KMS-11 (cell line): Measurements from ENCODE around the gene SUCLG2.
A peak's percentile ranks its signal among the peaks of the same experiment; 100 is the strongest.

Experiments
- H2AFZ ChIP-seq: fragments of 200-600 bp; sonication (generic); 2 replicates; pipeline ENCODE4 v1.6.1; 2016; ENCODE audit warnings: antibody characterized with exemption, mixed run types, low read depth
- H3K27ac ChIP-seq: fragments of 200-600 bp; sonication (generic); 2 replicates; pipeline ENCODE4 v1.6.1; 2016; ENCODE audit warnings: mild to moderate bottlenecking, mixed run types
- H3K27me3 ChIP-seq: fragments of 200-600 bp; sonication (generic); 2 replicates; pipeline ENCODE4 v1.6.1; 2017; ENCODE audit warnings: mild to moderate bottlenecking, low read depth, mixed run types, moderate library complexity; ENCODE audit not compliant: insufficient read depth
- H3K36me3 ChIP-seq: fragments of 200-600 bp; sonication (generic); 2 replicates; pipeline ENCODE4 v1.6.1; 2017; ENCODE audit warnings: mild to moderate bottlenecking, mixed run types; ENCODE audit not compliant: insufficient read depth
- H3K4me1 ChIP-seq: fragments of 200-600 bp; sonication (generic); 2 replicates; pipeline ENCODE4 v1.6.1; 2016; ENCODE audit warnings: mild to moderate bottlenecking, low read depth, mixed run types; ENCODE audit not compliant: poor library complexity, severe bottlenecking
- H3K4me2 ChIP-seq: fragments of 200-600 bp; sonication (generic); 2 replicates; pipeline ENCODE4 v1.7.0; 2016; ENCODE audit warnings: mild to moderate bottlenecking, mixed run types
- H3K4me3 ChIP-seq: fragments of 200-600 bp; sonication (generic); IDR thresholded peaks from 2 replicates; pipeline ENCODE4 v1.6.1; 2017; ENCODE audit warnings: low read depth, low read length, mixed read lengths; ENCODE audit not compliant: insufficient read depth
- H3K79me2 ChIP-seq: fragments of 200-600 bp; sonication (generic); 2 replicates; pipeline ENCODE4 v1.6.1; 2016; ENCODE audit warnings: low read depth, mixed run types; ENCODE audit not compliant: insufficient read depth
- H3K9ac ChIP-seq: fragments of 200-600 bp; sonication (generic); 2 replicates; pipeline ENCODE4 v1.6.1; 2016; ENCODE audit warnings: mild to moderate bottlenecking, mixed run types
- H4K20me1 ChIP-seq: fragments of 200-600 bp; sonication (generic); 2 replicates; pipeline ENCODE4 v1.6.1; 2016; ENCODE audit warnings: mild to moderate bottlenecking, mixed run types; ENCODE audit not compliant: insufficient read depth
- TF ChIP-seq, protein P1 (sequence below): fragments of 200-600 bp; sonication (generic); conservative IDR thresholded peaks from 2 replicates; pipeline ENCODE4 v1.6.1; 2017; ENCODE audit warnings: low read depth, mild to moderate bottlenecking, antibody characterized with exemption, low read length, moderate library complexity, mixed read lengths

Gene SUCLG2

DNA sequence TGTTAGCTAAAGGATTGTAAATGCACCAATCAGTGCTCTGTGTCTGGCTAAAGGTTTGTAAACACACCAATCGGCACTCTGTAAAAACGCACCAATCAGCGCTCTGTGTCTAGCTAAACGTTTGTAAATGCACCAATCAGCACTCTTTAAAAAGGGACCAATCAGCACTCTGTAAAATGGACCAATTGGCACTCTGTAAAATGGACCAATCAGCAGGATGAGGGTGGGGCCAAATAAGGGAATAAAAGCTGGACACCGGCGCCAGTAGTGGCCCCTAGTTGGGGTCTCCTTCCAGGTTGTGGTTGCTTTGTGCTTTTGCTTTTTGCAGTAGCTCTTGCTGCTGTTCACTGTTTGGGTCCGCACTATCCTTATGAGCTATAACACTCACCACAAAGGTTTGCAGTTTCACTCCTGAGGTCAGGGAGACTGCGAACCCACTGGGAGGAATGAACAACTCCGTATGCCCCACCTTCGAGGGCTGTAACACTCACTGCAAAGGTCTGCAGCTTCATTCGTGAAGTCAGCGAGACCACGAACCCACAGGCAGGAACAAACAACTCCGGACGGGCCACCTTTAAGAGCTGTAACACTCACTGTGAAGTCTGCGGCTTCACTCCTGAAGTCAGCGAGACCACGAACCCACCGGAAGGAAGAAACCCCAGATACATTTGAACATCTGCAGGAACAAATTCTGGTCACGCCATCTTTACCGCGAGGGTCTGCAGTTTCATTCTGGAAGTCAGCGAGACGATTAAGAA lies 1.1 kb upstream of the SUCLG2 start:
- H3K27ac ChIP-seq, result peak overlapping the region; percentile 92; the same call in 1 of the 2 replicates

GRCh38 chr3:67654844-67655177 lies 399 bp upstream of the SUCLG2 start:
- Histone ChIP-seq H3K4me3 (no peak overlapping the region), H2AFZ (peak overlapping the region; percentile 90), H4K20me1 (no peaks in the 10 kb centered on the region), H3K9ac (peak overlapping the region; percentile 96), H3K4me1 (no peaks in the 10 kb centered on the region), H3K27ac (peak overlapping the region; percentile 92), H3K27me3 (no peaks in the 10 kb centered on the region), H3K79me2 (no peaks in the 10 kb centered on the region), H3K4me2 (peak overlapping the region; percentile 92), H3K36me3 (no peaks in the 10 kb centered on the region)
- TF ChIP-seq, protein P1, sequence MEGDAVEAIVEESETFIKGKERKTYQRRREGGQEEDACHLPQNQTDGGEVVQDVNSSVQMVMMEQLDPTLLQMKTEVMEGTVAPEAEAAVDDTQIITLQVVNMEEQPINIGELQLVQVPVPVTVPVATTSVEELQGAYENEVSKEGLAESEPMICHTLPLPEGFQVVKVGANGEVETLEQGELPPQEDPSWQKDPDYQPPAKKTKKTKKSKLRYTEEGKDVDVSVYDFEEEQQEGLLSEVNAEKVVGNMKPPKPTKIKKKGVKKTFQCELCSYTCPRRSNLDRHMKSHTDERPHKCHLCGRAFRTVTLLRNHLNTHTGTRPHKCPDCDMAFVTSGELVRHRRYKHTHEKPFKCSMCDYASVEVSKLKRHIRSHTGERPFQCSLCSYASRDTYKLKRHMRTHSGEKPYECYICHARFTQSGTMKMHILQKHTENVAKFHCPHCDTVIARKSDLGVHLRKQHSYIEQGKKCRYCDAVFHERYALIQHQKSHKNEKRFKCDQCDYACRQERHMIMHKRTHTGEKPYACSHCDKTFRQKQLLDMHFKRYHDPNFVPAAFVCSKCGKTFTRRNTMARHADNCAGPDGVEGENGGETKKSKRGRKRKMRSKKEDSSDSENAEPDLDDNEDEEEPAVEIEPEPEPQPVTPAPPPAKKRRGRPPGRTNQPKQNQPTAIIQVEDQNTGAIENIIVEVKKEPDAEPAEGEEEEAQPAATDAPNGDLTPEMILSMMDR, result no peak

More for the DNA sequence above, 1.1 kb upstream of the SUCLG2 start:
- H4K20me1 ChIP-seq, result no peaks in the 10 kb centered on the region
- peak overlapping the region; percentile 92; the same call in 1 of the 2 replicates for H3K4me2 ChIP-seq
- H3K27me3 ChIP-seq, result no peaks in the 10 kb centered on the region
- TF ChIP-seq, protein P1, result no peak
- H3K9ac ChIP-seq, result peak overlapping the region; percentile 96; the same call in 1 of the 2 replicates
- no peak overlapping the region for H3K4me3 ChIP-seq
- H2AFZ ChIP-seq, result peak overlapping the region; percentile 90
- no peaks in the 10 kb centered on the region for H3K36me3 ChIP-seq
- no peaks in the 10 kb centered on the region for H3K4me1 ChIP-seq
- no peaks in the 10 kb centered on the region for H3K79me2 ChIP-seq

DNA sequence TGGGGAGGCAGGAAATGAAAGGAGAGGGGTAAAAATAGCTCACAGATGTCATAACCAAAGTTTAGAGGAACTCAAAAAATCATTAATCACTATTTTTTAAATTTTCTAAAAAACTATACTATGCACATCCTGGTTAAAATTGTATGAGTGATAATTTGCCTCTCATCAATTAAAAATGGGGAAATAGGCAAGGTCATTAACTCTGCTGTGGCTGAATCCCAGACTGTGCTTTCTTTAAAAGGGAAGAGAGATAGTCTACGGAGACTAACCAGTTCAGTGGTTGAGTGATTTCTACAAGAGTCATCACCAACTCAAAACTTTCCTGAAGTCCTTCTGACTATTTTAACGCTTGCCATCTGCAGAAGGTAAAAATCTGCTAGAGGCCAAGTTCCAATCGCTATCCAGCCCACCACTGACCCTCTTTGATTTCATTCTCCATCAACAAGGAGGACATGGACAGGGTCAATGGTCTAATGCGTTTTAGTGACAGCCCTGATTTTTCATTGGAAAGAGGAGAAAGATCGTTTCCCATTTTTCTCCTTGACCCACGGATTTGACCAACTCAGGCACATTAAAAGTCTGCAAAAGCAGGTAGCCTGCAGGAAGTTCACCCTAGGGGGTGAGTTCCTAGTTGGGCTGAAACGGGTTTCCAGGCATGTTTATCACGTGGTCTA lies 850 bp downstream of the SUCLG2 start:
- TF ChIP-seq, protein P1, result no peak
- H3K27ac ChIP-seq, result peak overlapping the region; percentile 92

GRCh38 chr3:67650084-67650483 lies 4.3 kb downstream of the SUCLG2 start:
- Histone ChIP-seq H3K27me3 (no peaks in the 10 kb centered on the region), H2AFZ (no peak overlapping the region), H3K79me2 (no peaks in the 10 kb centered on the region), H3K4me3 (no peak overlapping the region), H3K27ac (no peak overlapping the region), H3K4me1 (no peaks in the 10 kb centered on the region), H3K4me2 (no peak overlapping the region), H4K20me1 (no peaks in the 10 kb centered on the region), H3K36me3 (no peaks in the 10 kb centered on the region), H3K9ac (no peak overlapping the region)
- TF ChIP-seq, protein P1, result no peak

More for the DNA sequence above, 850 bp downstream of the SUCLG2 start:
- H3K4me3 ChIP-seq, result no peak overlapping the region
- no peaks in the 10 kb centered on the region for H3K4me1 ChIP-seq
- no peaks in the 10 kb centered on the region for H3K36me3 ChIP-seq
- peak overlapping the region; percentile 96 for H3K9ac ChIP-seq
- H3K79me2 ChIP-seq, result no peaks in the 10 kb centered on the region
- no peaks in the 10 kb centered on the region for H3K27me3 ChIP-seq
- H2AFZ ChIP-seq, result peak overlapping the region; percentile 90
- no peaks in the 10 kb centered on the region for H4K20me1 ChIP-seq
- H3K4me2 ChIP-seq, result peak overlapping the region; percentile 64
